Thoracic aorta (tissue), 2 donors: ENCODE data around the gene KIF1A. TPM values are rescaled to one million over a fixed set of nuclear protein-coding genes. Genes with fewer than 3 reads are reported as not detected.

Source experiments
- ATAC-seq: fragments of 150-250 bp; one replicate; pipeline ENCODE4 v1.8.0; 2017; ENCODE audit warnings: low read depth; ENCODE audit not compliant: insufficient number of reproducible peaks, low FRiP score
- DNase-seq: peaks from one replicate; pipeline ENCODE4 v3.0.0-alpha.2; 2020; ENCODE audit warnings: low spot score
- H3K27ac ChIP-seq, 2 donors: fragments of 200-600 bp; sonication (generic); 1 replicate in 1 of 2; 2 replicates in 1 of 2; pipeline ENCODE4 v1.5.1; 2016; ENCODE audit warnings: mild to moderate bottlenecking in 2 of 2, moderate library complexity in 2 of 2
- H3K27me3 ChIP-seq: fragments of 200-600 bp; sonication (generic); replicated peaks from 2 replicates; pipeline ENCODE4 v1.6.0; 2016; ENCODE audit warnings: mild to moderate bottlenecking; ENCODE audit not compliant: insufficient read depth
- H3K36me3 ChIP-seq: fragments of 200-600 bp; sonication (generic); one replicate; pipeline ENCODE4 v1.5.1; 2016
- H3K4me1 ChIP-seq, 2 donors: fragments of 200-600 bp; sonication (generic); 1 replicate in 1 of 2; 2 replicates in 1 of 2; pipeline versions ENCODE4 v1.5.1 to v1.6.0; 2016; ENCODE audit warnings: low read depth in 2 of 2, mild to moderate bottlenecking in 1 of 2; ENCODE audit not compliant: control insufficient read depth in 1 of 2
- H3K4me3 ChIP-seq: fragments of 200-600 bp; sonication (generic); 2 replicates; pipeline ENCODE4 v1.5.1; 2016; ENCODE audit warnings: mild to moderate bottlenecking
- H3K9me3 ChIP-seq: fragments of 200-600 bp; sonication (generic); 2 replicates; pipeline ENCODE4 v1.5.1; 2016
- CTCF ChIP-seq: fragments of 200-600 bp; sonication (generic); IDR thresholded peaks from one replicate; pipeline ENCODE4 v1.5.1; 2019; ENCODE audit warnings: antibody characterized with exemption
- total RNA-seq, 2 donors: library from RNA; depleted of rRNA; stranded (reverse); fragments of >200 nt; gene quantifications; one replicate each; pipeline versions ENCODE4 v1.1.0 to v1.2.3, GENCODE V29; 2016

Gene KIF1A
- total RNA-seq, 2 donors from 2014 or later: 0.92 TPM; not detected in 1

DNA sequence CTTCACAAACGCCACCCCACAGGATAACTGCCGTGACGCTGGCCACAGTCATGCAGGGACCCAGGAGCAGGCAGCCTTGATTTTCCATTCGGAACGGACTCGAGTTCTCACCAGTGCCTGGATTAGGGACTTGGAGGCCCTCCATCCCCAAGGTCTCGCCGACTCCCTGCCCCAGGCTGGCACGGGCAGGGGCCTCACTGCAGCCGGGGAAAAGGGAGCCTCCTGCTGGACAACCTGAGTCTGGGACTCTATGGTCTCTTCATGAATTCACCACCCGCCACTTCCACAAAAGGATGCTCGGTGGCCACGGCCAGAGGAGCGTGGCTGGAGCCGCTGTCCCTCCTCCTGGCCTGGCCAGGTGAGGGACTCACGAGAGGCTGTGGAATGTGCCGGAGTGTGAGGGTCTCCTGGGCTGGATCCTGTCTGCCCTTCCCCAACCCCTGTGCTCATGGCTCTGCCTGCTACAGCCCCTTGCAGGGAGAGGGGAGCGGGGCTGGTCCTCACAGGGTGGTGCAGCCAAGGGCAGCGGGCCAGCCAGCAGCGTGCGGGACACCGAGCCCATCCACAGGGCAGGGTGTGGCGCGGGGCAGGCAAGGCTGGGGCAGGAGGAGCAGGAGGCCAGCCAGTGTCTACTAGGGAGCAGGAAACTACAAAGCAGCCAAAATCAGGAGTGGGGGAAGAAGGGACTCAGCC is 86.1 kb downstream of the KIF1A start:
- no peaks in the 10 kb centered on the region for H3K4me1 ChIP-seq
- H3K27ac ChIP-seq: no peak overlapping the region
- ATAC-seq (no peak), DNase-seq (no peak)
- H3K9me3 ChIP-seq: no peaks in the 10 kb centered on the region
- TF ChIP-seq CTCF: no peak
- H3K27me3 ChIP-seq: no peaks in the 10 kb centered on the region
- H3K36me3 ChIP-seq: no peaks in the 10 kb centered on the region
- no peak overlapping the region for H3K4me3 ChIP-seq

- Histone ChIP-seq H3K4me1 (no peaks in the 10 kb centered on the region), H3K27ac (no peak overlapping the region), H3K4me3 (no peak overlapping the region), H3K36me3 (no peaks in the 10 kb centered on the region), H3K27me3 (no peaks in the 10 kb centered on the region), H3K9me3 (no peaks in the 10 kb centered on the region)
- ATAC-seq (no peak), DNase-seq (no peak)
- TF ChIP-seq CTCF: no peak
These were observed 87.0 kb downstream of the KIF1A start for GRCh38 chr2:240732911-240733622.

DNA sequence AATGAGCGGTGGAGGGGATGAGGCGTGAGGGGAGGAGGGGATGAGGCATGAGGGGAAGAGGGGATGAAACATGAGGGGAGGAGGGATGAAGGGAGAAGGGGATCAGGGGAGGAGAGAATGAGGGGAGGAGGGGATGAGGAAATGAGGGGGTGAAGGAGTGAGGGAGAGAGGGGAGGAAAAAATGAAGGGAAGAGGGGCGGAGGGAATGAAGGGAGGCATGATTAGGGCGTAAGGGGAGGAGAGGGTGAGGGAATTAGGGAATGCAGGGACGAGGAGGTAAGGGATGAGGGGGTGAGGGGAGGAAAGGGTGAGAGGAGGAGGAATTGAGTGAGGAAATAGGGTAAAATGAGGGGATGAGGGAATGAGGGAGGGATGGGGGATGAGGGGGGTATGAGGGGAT is 87.8 kb downstream of the KIF1A start:
- no peak for TF ChIP-seq CTCF
- no peaks in the 10 kb centered on the region for H3K4me1 ChIP-seq
- no peak for ATAC-seq
- H3K9me3 ChIP-seq: no peaks in the 10 kb centered on the region
- no peak overlapping the region for H3K4me3 ChIP-seq
- no peaks in the 10 kb centered on the region for H3K36me3 ChIP-seq
- no peak for DNase-seq
- H3K27ac ChIP-seq: no peak overlapping the region
- H3K27me3 ChIP-seq: no peaks in the 10 kb centered on the region

DNA sequence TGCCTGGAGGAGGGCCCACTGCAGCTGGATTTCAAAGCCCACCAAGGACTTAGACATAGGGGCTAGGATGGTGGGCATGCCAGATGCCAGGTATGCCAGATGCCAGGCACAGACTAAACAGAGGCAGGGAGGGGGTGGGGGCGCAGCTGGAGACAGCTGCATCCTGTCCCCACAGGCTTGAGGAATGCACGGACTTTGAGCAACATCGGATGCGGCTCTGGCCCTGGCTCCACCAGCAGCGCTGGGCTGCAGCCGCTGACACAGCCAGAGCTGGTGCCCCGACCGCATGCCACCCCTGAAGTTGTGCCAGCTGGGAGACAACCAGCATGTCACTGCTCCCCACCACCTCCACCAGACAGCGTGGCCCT is 88.9 kb downstream of the KIF1A start:
- Histone ChIP-seq H3K27ac (no peak overlapping the region), H3K36me3 (no peaks in the 10 kb centered on the region), H3K4me1 (no peaks in the 10 kb centered on the region), H3K9me3 (no peaks in the 10 kb centered on the region), H3K27me3 (no peaks in the 10 kb centered on the region), H3K4me3 (no peak overlapping the region)
- DNase-seq (no peak), ATAC-seq (no peak)
- no peak for TF ChIP-seq CTCF

- no peak for TF ChIP-seq CTCF
These were observed 89.4 kb downstream of the KIF1A start for GRCh38 chr2:240730501-240731177.

More at GRCh38 chr2:240730501-240731177, 89.4 kb downstream of the KIF1A start:
- no peaks in the 10 kb centered on the region for H3K9me3 ChIP-seq
- no peaks in the 10 kb centered on the region for H3K36me3 ChIP-seq
- no peak overlapping the region for H3K4me3 ChIP-seq
- no peaks in the 10 kb centered on the region for H3K4me1 ChIP-seq
- DNase-seq: no peak
- ATAC-seq: no peak
- no peak overlapping the region for H3K27ac ChIP-seq
- no peaks in the 10 kb centered on the region for H3K27me3 ChIP-seq
